Chondrocyte (in vitro differentiated cells): ENCODE results near the gene EXD1. TPM values are rescaled to one million over a fixed set of nuclear protein-coding genes. Genes with fewer than 3 reads are reported as not detected.

Source experiments
- DNase-seq: peaks from one replicate; pipeline ENCODE4 v3.0.0; 2021; ENCODE audit warnings: mixed read lengths, low spot score
- H3K27ac Mint-ChIP-seq: one replicate; pipeline ENCODE4 v1.8.0; 2021; ENCODE audit warnings: mild to moderate bottlenecking, moderate library complexity, mixed read lengths; ENCODE audit not compliant: unreplicated experiment
- H3K27me3 Mint-ChIP-seq: 2 replicates; pipeline ENCODE4 v1.8.0; 2021; ENCODE audit warnings: low read depth, mixed read lengths
- H3K36me3 Mint-ChIP-seq: 2 replicates; pipeline ENCODE4 v1.8.0; 2021; ENCODE audit warnings: low read depth, mixed read lengths
- H3K4me1 Mint-ChIP-seq: 2 replicates; pipeline ENCODE4 v1.8.0; 2021; ENCODE audit warnings: low read depth, mild to moderate bottlenecking, mixed read lengths
- H3K4me3 Mint-ChIP-seq: one replicate; pipeline ENCODE4 v1.8.0; 2021; ENCODE audit warnings: mild to moderate bottlenecking, moderate library complexity, mixed read lengths; ENCODE audit not compliant: unreplicated experiment
- H3K9me3 Mint-ChIP-seq: 2 replicates; pipeline ENCODE4 v1.8.0; 2021; ENCODE audit warnings: low read depth, mixed read lengths
- CTCF ChIP-seq: fragments of 200-600 bp; sonication (generic); IDR thresholded peaks from 2 replicates; pipeline ENCODE4 v1.5.0; 2021; ENCODE audit warnings: antibody characterized with exemption, mild to moderate bottlenecking, moderate library complexity
- total RNA-seq: library from RNA; stranded (reverse); gene quantifications from 3 replicates; pipeline ENCODE4 v1.2.1, GENCODE V29; 2021

The EXD1 gene
- total RNA-seq, 1 donor from 2014 or later = not detected

DNA sequence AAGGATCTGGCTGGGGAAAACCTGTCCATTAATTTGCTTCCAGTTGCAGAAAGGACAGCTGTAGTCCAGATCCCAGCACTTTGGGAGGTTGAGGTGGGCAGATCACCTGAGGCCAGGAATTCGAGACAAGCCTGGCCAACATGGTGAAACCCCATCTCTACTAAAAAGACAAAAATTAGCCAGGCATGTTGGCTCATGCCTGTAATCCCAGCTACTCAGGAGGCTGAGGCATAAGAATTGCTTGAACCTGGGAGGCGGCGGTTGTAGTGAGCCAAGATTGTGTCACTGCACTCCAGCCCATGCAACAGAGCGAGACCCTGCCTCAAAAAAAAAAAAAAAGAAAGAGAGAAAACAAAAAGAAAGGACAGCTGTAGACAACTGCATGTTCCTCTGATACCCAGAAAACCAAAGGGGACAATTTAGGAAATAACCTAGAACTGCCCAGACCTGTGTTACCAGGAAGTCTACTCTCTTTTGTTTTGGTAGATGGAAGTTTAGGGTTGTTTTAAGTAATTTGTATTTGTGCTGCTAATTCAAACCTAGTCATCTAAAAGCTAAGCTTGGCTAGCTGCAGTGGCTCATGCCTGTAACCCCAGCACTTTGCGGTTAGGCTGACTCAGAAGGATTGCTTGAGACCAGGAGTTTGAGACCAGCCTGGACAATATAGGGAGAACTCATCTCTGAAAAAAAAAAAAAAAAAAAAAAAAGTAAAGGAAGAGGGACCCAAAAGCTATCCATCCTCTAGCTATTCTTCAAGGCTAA, 22.7 kb downstream of the EXD1 start:
- TF ChIP-seq CTCF = no peak
- H3K4me3 Mint-ChIP-seq = no peak overlapping the region
- no peak overlapping the region for H3K27ac Mint-ChIP-seq
- H3K4me1 Mint-ChIP-seq = no peaks in the 10 kb centered on the region
- DNase-seq = no peak
- no peaks in the 10 kb centered on the region for H3K9me3 Mint-ChIP-seq
- no peaks in the 10 kb centered on the region for H3K36me3 Mint-ChIP-seq
- H3K27me3 Mint-ChIP-seq = peaks cover 25% of the 10 kb centered on the region

GRCh38 chr15:41205315-41205714, 25.2 kb downstream of the EXD1 start:
- H3K27ac Mint-ChIP-seq = no peak overlapping the region
- no peaks in the 10 kb centered on the region for H3K36me3 Mint-ChIP-seq
- H3K4me1 Mint-ChIP-seq = no peaks in the 10 kb centered on the region
- no peak for DNase-seq
- TF ChIP-seq CTCF = no peak
- H3K27me3 Mint-ChIP-seq = peaks cover 8% of the 10 kb centered on the region
- H3K4me3 Mint-ChIP-seq = no peak overlapping the region
- no peaks in the 10 kb centered on the region for H3K9me3 Mint-ChIP-seq

DNA sequence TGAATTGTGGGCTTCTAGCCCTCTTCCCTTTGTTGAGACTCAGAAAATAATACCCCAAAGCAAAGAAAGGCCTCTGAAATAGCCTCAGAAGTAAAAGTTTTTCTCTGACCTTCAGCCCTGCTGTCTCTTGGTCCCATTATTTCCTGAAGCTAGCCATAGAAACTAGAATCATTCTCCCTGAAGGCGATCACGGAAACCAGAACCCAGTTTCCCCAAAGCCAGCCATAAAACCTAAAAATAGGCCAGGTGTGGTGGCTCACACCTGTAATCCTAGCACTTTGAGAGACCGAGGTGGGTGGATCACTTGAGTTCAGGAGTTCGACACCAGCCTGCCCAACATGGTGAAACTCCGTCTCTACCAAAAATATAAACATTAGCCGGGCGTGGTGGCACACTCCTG, 27.2 kb downstream of the EXD1 start:
- H3K9me3 Mint-ChIP-seq = no peaks in the 10 kb centered on the region
- H3K4me3 Mint-ChIP-seq = no peak overlapping the region
- no peaks in the 10 kb centered on the region for H3K27me3 Mint-ChIP-seq
- H3K4me1 Mint-ChIP-seq = no peaks in the 10 kb centered on the region
- no peaks in the 10 kb centered on the region for H3K36me3 Mint-ChIP-seq
- H3K27ac Mint-ChIP-seq = no peak overlapping the region
- TF ChIP-seq CTCF = no peak
- no peak for DNase-seq

DNA sequence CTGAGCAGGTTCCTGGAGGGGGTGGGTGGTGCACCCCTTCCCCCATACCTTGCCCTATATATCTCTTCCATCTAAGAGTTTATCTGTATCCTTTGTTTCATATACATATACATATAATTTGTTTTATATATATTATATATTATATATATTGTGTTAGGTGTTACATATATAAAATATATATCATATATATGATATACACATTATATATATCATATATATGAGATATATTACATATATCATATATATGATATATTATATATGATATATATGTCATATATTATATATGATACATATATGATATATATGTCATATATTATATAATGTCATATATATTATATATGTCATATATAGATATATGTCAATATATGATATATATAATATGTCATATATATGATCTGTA, 31.1 kb downstream of the EXD1 start:
- Mint-ChIP-seq H3K4me1 (no peaks in the 10 kb centered on the region), H3K27me3 (no peaks in the 10 kb centered on the region), H3K36me3 (no peaks in the 10 kb centered on the region), H3K9me3 (no peaks in the 10 kb centered on the region), H3K27ac (no peak overlapping the region), H3K4me3 (no peak overlapping the region)
- DNase-seq = no peak
- TF ChIP-seq CTCF = no peak

GRCh38 chr15:41194444-41194843, 36.1 kb downstream of the EXD1 start:
- TF ChIP-seq CTCF = no peak
- H3K4me3 Mint-ChIP-seq = no peak overlapping the region
- no peaks in the 10 kb centered on the region for H3K36me3 Mint-ChIP-seq

More at GRCh38 chr15:41194444-41194843, 36.1 kb downstream of the EXD1 start:
- Mint-ChIP-seq H3K9me3 (no peaks in the 10 kb centered on the region), H3K4me1 (no peaks in the 10 kb centered on the region), H3K27ac (no peak overlapping the region), H3K27me3 (no peaks in the 10 kb centered on the region)
- DNase-seq = no peak
